ENCODE data around the gene STAT6. TPM values are rescaled to one million over a fixed set of nuclear protein-coding genes. Genes with fewer than 3 reads are reported as not detected.

STAT6 gene
- total and polyA plus RNA-seq, 2 donors, result 70.2 to 236 TPM

DNA sequence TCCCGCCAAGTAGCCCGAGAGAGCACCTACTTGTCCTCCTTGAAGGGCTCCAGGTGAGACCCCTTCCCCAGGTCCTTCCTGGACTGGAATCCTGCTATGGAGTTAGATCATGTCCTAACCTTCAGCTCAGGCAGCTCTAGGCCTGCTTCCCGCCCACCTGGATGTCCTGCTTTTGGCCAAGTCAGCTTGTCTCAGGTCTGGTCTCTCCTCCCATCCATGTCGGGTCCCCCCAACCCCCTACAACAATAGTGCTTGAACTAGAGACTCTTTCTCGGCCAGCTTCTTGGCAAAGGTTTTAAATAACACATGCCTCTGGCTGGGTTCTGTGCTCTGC, 18.7 kb downstream of the STAT6 start:
- no peaks in the 10 kb centered on the region for H3K27me3 ChIP-seq (ENCODE audit: control insufficient read depth in 2 of 2, insufficient read depth in 1 of 2, low read length in 1 of 2)
- no peaks in the 10 kb centered on the region for H3K9me3 ChIP-seq (ENCODE audit: control insufficient read depth in 2 of 2, insufficient read depth in 1 of 2, low read length in 1 of 2)
- peaks cover 42 to 66% of the 10 kb centered on the region in 2 donors for H3K36me3 ChIP-seq (ENCODE audit: control insufficient read depth in 2 of 2, insufficient read depth in 2 of 2, low read length in 1 of 2)
- H3K27ac ChIP-seq (ENCODE audit: low read depth in 1 of 2, low read length in 1 of 2), result no peak overlapping the region
- no peak overlapping the region for H3K4me3 ChIP-seq (ENCODE audit: low read length in 2 of 2)
- DNase-seq (ENCODE audit: low read depth in 6 of 9, low spot score in 9 of 9), result no peak
- H3K4me1 ChIP-seq (ENCODE audit: control insufficient read depth in 2 of 2, insufficient read depth in 2 of 2, low read length in 2 of 2), result peaks cover 7 to 65% of the 10 kb centered on the region in 2 donors
- WGBS, result 93% methylated on average over 5 of the region's 5 CpGs

- no peak overlapping the region for H3K27ac ChIP-seq (ENCODE audit: low read depth in 1 of 2, low read length in 1 of 2)
- H3K27me3 ChIP-seq (ENCODE audit: control insufficient read depth in 2 of 2, insufficient read depth in 1 of 2, low read length in 1 of 2), result no peaks in the 10 kb centered on the region
- H3K9me3 ChIP-seq (ENCODE audit: control insufficient read depth in 2 of 2, insufficient read depth in 1 of 2, low read length in 1 of 2), result no peaks in the 10 kb centered on the region
- H3K36me3 ChIP-seq (ENCODE audit: control insufficient read depth in 2 of 2, insufficient read depth in 2 of 2, low read length in 1 of 2), result peaks cover 39 to 60% of the 10 kb centered on the region in 2 donors
- H3K4me3 ChIP-seq (ENCODE audit: low read length in 2 of 2), result no peak overlapping the region
- WGBS, result 95% methylated on average over 25 of the region's 25 CpGs
- no peak for DNase-seq (ENCODE audit: low read depth in 6 of 9, low spot score in 9 of 9)
- peaks cover 7 to 67% of the 10 kb centered on the region in 2 donors for H3K4me1 ChIP-seq (ENCODE audit: control insufficient read depth in 2 of 2, insufficient read depth in 2 of 2, low read length in 2 of 2)
Measured at GRCh38 chr12:57091638-57092528, 19.3 kb downstream of the STAT6 start.

DNA sequence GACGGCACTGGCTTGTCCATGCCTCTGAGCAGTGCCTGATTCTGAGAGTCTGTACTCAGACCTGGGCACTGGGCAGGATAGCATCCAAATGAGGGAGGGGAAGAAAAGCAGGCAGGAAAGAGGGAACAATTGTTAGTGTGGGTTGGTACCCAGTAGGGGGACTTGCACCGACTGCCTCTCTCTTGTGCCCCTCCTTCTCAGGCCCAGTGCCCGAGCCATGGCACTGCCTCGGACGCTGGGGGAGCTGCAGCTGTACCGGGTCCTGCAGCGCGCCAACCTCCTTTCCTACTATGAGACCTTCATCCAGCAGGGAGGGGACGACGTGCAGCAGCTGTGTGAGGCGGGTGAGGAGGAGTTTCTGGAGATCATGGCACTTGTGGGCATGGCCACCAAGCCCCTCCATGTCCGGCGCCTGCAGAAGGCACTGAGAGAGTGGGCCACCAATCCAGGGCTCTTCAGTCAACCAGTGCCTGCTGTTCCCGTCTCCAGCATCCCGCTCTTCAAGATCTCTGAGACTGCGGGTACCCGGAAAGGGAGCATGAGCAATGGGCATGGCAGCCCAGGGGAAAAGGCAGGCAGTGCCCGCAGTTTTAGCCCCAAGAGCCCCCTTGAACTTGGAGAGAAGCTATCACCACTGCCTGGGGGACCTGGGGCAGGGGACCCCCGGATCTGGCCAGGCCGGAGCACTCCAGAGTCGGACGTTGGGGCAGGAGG, 20.1 kb downstream of the STAT6 start:
- Histone ChIP-seq H3K4me1 (ENCODE audit: control insufficient read depth in 2 of 2, insufficient read depth in 2 of 2, low read length in 2 of 2) (peaks cover 11 to 66% of the 10 kb centered on the region in 2 donors), H3K4me3 (ENCODE audit: low read length in 2 of 2) (peak overlapping the region in 1 of 2 donors; percentile 69), H3K27ac (ENCODE audit: low read depth in 1 of 2, low read length in 1 of 2) (no peak overlapping the region), H3K9me3 (ENCODE audit: control insufficient read depth in 2 of 2, insufficient read depth in 1 of 2, low read length in 1 of 2) (no peaks in the 10 kb centered on the region), H3K36me3 (ENCODE audit: control insufficient read depth in 2 of 2, insufficient read depth in 2 of 2, low read length in 1 of 2) (peaks cover 31 to 52% of the 10 kb centered on the region in 2 donors), H3K27me3 (ENCODE audit: control insufficient read depth in 2 of 2, insufficient read depth in 1 of 2, low read length in 1 of 2) (no peaks in the 10 kb centered on the region)
- no peak for DNase-seq (ENCODE audit: low read depth in 6 of 9, low spot score in 9 of 9)
- 94% methylated on average over 22 of the region's 22 CpGs for WGBS

DNA sequence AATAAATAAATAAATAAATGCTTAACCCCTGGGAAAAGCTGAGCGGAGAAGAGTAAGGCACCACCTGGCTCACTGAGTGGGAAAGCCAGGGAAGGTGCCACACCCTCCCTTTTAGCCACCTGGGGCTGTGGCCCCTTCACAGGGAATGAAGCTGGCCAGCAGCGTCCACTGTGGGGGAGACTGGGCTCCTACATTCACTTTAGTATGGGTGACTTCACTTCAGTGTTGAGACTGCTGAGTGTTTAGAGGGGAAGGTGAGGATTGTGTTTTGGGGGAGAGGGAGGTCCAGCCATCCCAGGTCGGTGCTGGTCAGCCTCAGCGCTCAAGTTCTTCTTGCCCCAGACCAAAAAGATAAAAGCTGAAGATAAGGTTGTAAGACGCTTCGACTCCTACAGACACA, 20.7 kb downstream of the STAT6 start:
- peaks cover 13 to 72% of the 10 kb centered on the region in 2 donors for H3K4me1 ChIP-seq (ENCODE audit: control insufficient read depth in 2 of 2, insufficient read depth in 2 of 2, low read length in 2 of 2)
- H3K27ac ChIP-seq (ENCODE audit: low read depth in 1 of 2, low read length in 1 of 2), result peak overlapping the region in 1 of 2 donors; percentile 21
- no peak for DNase-seq (ENCODE audit: low read depth in 6 of 9, low spot score in 9 of 9)

GRCh38 chr12:57089271-57090245, 21.6 kb downstream of the STAT6 start:
- Histone ChIP-seq H3K27me3 (ENCODE audit: control insufficient read depth in 2 of 2, insufficient read depth in 1 of 2, low read length in 1 of 2) (no peaks in the 10 kb centered on the region), H3K36me3 (ENCODE audit: control insufficient read depth in 2 of 2, insufficient read depth in 2 of 2, low read length in 1 of 2) (peaks cover 19 to 37% of the 10 kb centered on the region in 2 donors), H3K9me3 (ENCODE audit: control insufficient read depth in 2 of 2, insufficient read depth in 1 of 2, low read length in 1 of 2) (no peaks in the 10 kb centered on the region), H3K4me1 (ENCODE audit: control insufficient read depth in 2 of 2, insufficient read depth in 2 of 2, low read length in 2 of 2) (peaks cover 13 to 70% of the 10 kb centered on the region in 2 donors), H3K27ac (ENCODE audit: low read depth in 1 of 2, low read length in 1 of 2) (peak overlapping the region; percentile 69 to 85), H3K4me3 (ENCODE audit: low read length in 2 of 2) (peak overlapping the region; percentile 69 to 83)
- DNase-seq (ENCODE audit: low read depth in 6 of 9, low spot score in 9 of 9), result peak in 4 of 9 donors; percentile 37 to 65 (median 42)
- 5% methylated on average over 45 of the region's 45 CpGs for WGBS

More for the DNA sequence above, 20.7 kb downstream of the STAT6 start:
- Histone ChIP-seq H3K36me3 (ENCODE audit: control insufficient read depth in 2 of 2, insufficient read depth in 2 of 2, low read length in 1 of 2) (peaks cover 25 to 46% of the 10 kb centered on the region in 2 donors), H3K4me3 (ENCODE audit: low read length in 2 of 2) (peak overlapping the region; percentile 69 to 83), H3K27me3 (ENCODE audit: control insufficient read depth in 2 of 2, insufficient read depth in 1 of 2, low read length in 1 of 2) (no peaks in the 10 kb centered on the region), H3K9me3 (ENCODE audit: control insufficient read depth in 2 of 2, insufficient read depth in 1 of 2, low read length in 1 of 2) (no peaks in the 10 kb centered on the region)
- WGBS, result 92% methylated on average over 6 of the region's 6 CpGs

DNA sequence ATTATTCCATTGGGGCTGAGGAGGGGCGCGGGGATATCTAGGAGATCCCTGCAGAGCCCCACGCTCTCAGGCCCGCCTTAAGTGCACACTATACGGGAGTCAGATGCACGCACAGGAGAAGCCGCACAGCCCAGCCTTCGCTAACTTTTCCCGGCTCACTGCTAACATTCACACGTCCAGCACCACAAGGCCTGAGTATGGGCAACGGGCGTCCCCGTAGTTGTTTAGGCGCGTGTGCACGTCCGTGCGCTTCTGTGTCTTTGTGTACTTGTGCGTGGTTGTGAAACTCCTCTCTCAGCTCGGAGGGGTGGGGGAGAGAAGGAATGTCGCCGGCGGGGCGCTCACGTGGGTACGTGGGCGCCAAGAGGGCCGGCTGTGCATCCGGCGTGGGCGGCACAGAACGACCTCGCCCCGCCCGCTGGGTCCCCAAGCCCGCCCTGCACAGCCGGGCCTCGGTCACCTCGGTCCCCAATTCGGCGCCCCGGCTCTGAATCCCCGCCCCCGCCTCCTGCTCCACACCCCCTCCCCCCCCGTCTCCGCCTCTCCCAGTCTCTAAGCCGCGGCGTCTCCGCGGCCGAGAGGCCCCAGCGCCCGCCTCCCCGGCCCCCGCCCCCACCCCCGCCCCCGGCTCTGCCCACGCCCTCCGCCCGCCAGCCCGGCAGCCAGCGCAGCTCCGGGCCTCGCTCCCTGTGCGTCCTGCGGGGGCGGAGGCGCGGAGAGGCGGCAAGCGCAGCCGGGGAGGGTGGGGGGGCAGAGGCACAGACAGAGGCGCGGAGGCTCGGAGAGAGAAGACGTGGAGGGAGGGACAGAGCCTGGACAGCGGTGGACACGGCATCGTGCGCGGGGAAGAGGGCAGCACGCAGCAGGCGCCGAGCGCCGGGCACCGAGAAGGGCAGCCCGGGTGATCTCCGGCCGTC, 22.6 kb downstream of the STAT6 start, which contains the start of gene NAB2:
TSS of gene NAB2 (plus strand) at position 761 of the 917 bp plus-strand sequence. CDS start 158 bp downstream, outside the sequence.
- Histone ChIP-seq H3K36me3 (ENCODE audit: control insufficient read depth in 2 of 2, insufficient read depth in 2 of 2, low read length in 1 of 2) (peaks cover 19 to 30% of the 10 kb centered on the region in 2 donors), H3K4me1 (ENCODE audit: control insufficient read depth in 2 of 2, insufficient read depth in 2 of 2, low read length in 2 of 2) (peaks cover 11 to 61% of the 10 kb centered on the region in 2 donors), H3K4me3 (ENCODE audit: low read length in 2 of 2) (peak within 1 kb of the TSS; percentile 83 to 97), H3K9me3 (ENCODE audit: control insufficient read depth in 2 of 2, insufficient read depth in 1 of 2, low read length in 1 of 2) (no peaks in the 10 kb centered on the region), H3K27me3 (ENCODE audit: control insufficient read depth in 2 of 2, insufficient read depth in 1 of 2, low read length in 1 of 2) (no peaks in the 10 kb centered on the region), H3K27ac (ENCODE audit: low read depth in 1 of 2, low read length in 1 of 2) (peak within 1 kb of the TSS; percentile 99)
- under 1% methylated on average over 91 of the region's 91 CpGs for WGBS
- DNase-seq (ENCODE audit: low read depth in 6 of 9, low spot score in 9 of 9), result peak in 6 of 9 donors; percentile 81 to 93 (median 86)

DNA sequence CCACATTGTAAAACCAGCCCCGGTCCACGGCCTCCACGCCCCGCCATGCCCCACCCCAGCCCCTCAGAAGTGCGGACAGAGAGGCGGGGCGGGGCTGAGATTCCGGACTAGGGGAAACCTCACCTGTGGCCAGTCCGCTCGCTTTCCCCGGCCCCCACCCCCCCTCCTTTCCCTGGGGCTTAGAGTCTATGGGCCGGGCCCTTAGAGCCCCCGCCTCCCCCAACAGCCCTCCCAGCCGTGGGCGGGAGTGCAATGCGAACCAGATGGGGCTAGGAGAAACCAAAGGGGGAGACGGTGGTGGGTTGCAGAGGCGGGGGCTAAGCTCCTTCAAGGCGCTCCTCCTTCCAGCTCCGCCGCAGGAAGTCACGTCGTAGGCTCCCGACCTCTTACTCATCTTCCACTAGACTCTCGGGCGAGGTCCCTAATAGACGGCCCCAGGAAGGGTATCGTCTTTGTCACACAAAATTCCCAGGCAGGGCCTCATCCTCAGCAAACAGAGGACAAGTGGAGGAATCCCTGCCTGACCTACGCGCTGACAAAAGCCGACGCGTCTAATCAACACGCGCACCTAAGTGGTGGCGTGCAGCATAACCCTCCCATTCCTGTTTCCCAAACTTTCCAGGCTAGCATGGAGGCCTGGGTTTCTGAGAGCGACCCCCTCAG, 23.3 kb downstream of the STAT6 start:
- Histone ChIP-seq H3K36me3 (ENCODE audit: control insufficient read depth in 2 of 2, insufficient read depth in 2 of 2, low read length in 1 of 2) (peaks cover 14 to 22% of the 10 kb centered on the region in 2 donors), H3K9me3 (ENCODE audit: control insufficient read depth in 2 of 2, insufficient read depth in 1 of 2, low read length in 1 of 2) (no peaks in the 10 kb centered on the region), H3K4me3 (ENCODE audit: low read length in 2 of 2) (peak overlapping the region; percentile 83 to 97), H3K27ac (ENCODE audit: low read depth in 1 of 2, low read length in 1 of 2) (peak overlapping the region; percentile 99), H3K27me3 (ENCODE audit: control insufficient read depth in 2 of 2, insufficient read depth in 1 of 2, low read length in 1 of 2) (no peaks in the 10 kb centered on the region), H3K4me1 (ENCODE audit: control insufficient read depth in 2 of 2, insufficient read depth in 2 of 2, low read length in 2 of 2) (peaks cover 9 to 55% of the 10 kb centered on the region in 2 donors)
- WGBS, result under 1% methylated on average over 37 of the region's 37 CpGs
- peak in 5 of 9 donors; percentile 75 to 92 (median 80) for DNase-seq (ENCODE audit: low read depth in 6 of 9, low spot score in 9 of 9)

Measured in thymus (tissue), 11 donors.